GM23248 (cell line): ENCODE measurements around the gene USP24.

Experiments
- EZH2 ChIP-seq: fragments of 200-600 bp; sonication (generic); IDR thresholded peaks from 2 replicates; pipeline ENCODE4 v1.6.1; 2018; ENCODE audit warnings: antibody characterized with exemption, mild to moderate bottlenecking; ENCODE audit not compliant: insufficient read depth, poor library complexity, severe bottlenecking
- EZH2phosphoT487 ChIP-seq: fragments of 200-600 bp; sonication (generic); IDR thresholded peaks from 2 replicates; pipeline ENCODE4 v1.6.1; 2018; ENCODE audit warnings: antibody characterized with exemption, moderate library complexity, mild to moderate bottlenecking, low read depth; ENCODE audit not compliant: insufficient read depth

DNA sequence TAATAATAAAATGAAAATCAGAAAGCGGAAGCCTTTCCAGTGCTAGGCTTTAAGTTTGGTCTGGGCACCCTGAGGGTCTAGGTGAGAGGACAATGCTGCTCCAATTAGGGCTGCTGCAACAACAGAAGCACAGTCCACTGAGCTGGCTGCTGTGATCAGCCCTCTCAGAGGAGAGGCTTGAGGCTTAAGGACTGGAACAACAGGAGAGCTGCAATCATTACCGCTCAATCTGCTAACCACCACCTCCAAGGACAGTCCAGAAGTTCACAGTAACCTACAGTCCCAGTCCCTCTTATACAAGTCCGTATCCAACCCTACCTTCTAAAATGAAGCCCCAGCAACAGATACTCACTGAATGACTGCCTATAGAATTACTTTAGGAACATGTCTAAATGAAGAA lies 62.1 kb downstream of the USP24 start:
- TF ChIP-seq EZH2phosphoT487 (no peak), EZH2 (no peak)
